HTERT RPE-1 (cell line): ENCODE measurements around the gene SV2C.

Experiments used
- in situ Hi-C: fragments of 300-500 bp; cut with MboI; formaldehyde crosslinking; loops from 4 replicates; pipeline ENCODE4 v1.14.3; 2020; ENCODE audit warnings: low sequenced_read_pairs

The SV2C gene

GRCh38 chr5:76249621-76250020 is 166.4 kb downstream of the SV2C start:
- in situ Hi-C loops, result no loop called here

GRCh38 chr5:76250463-76250862 is 167.3 kb downstream of the SV2C start:
- in situ Hi-C loops, result no loop called here

- in situ Hi-C loops, result no loop called here
Observed at GRCh38 chr5:76251656-76252055, 168.5 kb downstream of the SV2C start.

- in situ Hi-C loops, result no loop called here
Observed at GRCh38 chr5:76252437-76252836, 169.3 kb downstream of the SV2C start.

GRCh38 chr5:76256116-76256889 is 173.1 kb downstream of the SV2C start:
- in situ Hi-C loops, result no loop called here

GRCh38 chr5:76257225-76257833 is 174.1 kb downstream of the SV2C start:
- in situ Hi-C loops, result no loop called here

- in situ Hi-C loops, result no loop called here
Observed at GRCh38 chr5:76257897-76258296, 174.7 kb downstream of the SV2C start.

- in situ Hi-C loops, result no loop called here
Observed at GRCh38 chr5:76264681-76265080, 181.5 kb downstream of the SV2C start.

GRCh38 chr5:76269259-76269931 is 186.2 kb downstream of the SV2C start:
- in situ Hi-C loops, result no loop called here

GRCh38 chr5:76269932-76270610 is 186.9 kb downstream of the SV2C start:
- in situ Hi-C loops, result no loop called here

- in situ Hi-C loops, result no loop called here
Observed at GRCh38 chr5:76271836-76272235, 188.7 kb downstream of the SV2C start.

- in situ Hi-C loops, result no loop called here
Observed at GRCh38 chr5:76273206-76273885, 190.2 kb downstream of the SV2C start.

GRCh38 chr5:76274571-76274970 is 191.4 kb downstream of the SV2C start:
- in situ Hi-C loops, result no loop called here

- in situ Hi-C loops, result no loop called here
Observed at GRCh38 chr5:76277736-76278135, 194.6 kb downstream of the SV2C start.

GRCh38 chr5:76278261-76278789 is 195.1 kb downstream of the SV2C start:
- in situ Hi-C loops, result no loop called here

GRCh38 chr5:76280494-76280893 is 197.3 kb downstream of the SV2C start:
- in situ Hi-C loops, result no loop called here

- in situ Hi-C loops, result no loop called here
Observed at GRCh38 chr5:76283670-76284069, 200.5 kb downstream of the SV2C start.

GRCh38 chr5:76289692-76290091 is 206.5 kb downstream of the SV2C start:
- in situ Hi-C loops, result no loop called here

GRCh38 chr5:76290321-76290757 is 207.2 kb downstream of the SV2C start:
- in situ Hi-C loops, result no loop called here

- in situ Hi-C loops, result no loop called here
Observed at GRCh38 chr5:76291305-76292077, 208.3 kb downstream of the SV2C start.
